Pulmonary artery endothelial cell (primary cell): ENCODE measurements around the gene KLF2. TPM values are rescaled to one million over a fixed set of nuclear protein-coding genes. Genes with fewer than 3 reads are reported as not detected.
A peak's percentile ranks its signal among the peaks of the same experiment; 100 is the strongest.
"Not testable (repeated sequence)": the region's sequence is repeated elsewhere in the genome, so short reads cannot be mapped to it uniquely, and the experiment has no call there.

ENCODE experiments used
- DNase-seq: peaks from one replicate; pipeline ENCODE4 v3.0.0-alpha.2; 2011; ENCODE audit warnings: low read depth, low spot score
- total RNA-seq: library from RNA; depleted of rRNA; stranded (reverse); fragments of >200 nt; gene quantifications from 2 replicates; pipeline ENCODE4 v1.2.3, GENCODE V29; 2014

Gene KLF2
- total RNA-seq, 1 donor from 2014 or later = 7.9 TPM

DNA sequence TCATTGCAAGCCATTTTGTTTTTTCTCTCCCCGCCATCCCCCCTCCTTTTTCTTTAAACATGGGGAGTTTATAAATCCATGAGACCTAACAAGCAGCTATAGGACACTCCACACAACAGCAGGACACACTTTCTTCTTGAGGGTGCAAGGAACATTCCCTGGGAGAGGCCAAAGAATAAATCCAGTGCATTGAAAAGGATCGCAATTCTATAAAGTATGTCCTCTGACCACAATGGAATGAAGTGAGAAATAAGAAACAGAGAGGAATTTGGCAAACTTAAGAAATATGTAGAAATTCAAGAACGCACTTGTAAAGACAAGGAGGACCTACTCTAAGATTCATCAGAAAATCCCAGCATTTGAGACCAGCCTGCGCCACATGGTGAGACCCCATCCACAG, 11.9 kb downstream of the KLF2 start:
- DNase-seq = no peak

GRCh38 chr19:16337809-16338469, 13.3 kb downstream of the KLF2 start:
- no peak for DNase-seq

- peak; percentile 72 for DNase-seq
Measured at GRCh38 chr19:16338470-16339360, 14.1 kb downstream of the KLF2 start.

GRCh38 chr19:16339361-16339725, 14.7 kb downstream of the KLF2 start:
- no peak for DNase-seq

DNA sequence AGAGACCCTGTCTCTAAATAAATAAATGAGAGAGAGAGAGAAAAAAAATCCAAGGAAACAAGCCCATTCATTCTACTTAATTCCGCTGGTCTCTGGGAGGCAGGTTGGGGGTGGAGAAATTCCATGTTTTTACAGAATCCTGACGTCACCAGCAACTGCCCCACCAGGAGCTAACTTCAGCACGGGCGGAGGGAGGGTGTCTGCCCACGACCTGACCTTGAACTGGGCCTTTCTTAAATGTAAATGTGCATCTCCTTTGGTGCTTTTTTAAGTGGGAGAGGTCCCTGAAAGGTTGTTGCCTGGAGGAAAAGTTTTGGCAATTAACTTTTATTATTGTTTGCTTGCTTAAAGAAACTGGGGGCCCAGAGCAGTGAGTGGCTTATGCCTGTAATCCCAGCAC, 15.5 kb downstream of the KLF2 start:
- no peak for DNase-seq

- no peak for DNase-seq
Measured at GRCh38 chr19:16340654-16341053, 16.0 kb downstream of the KLF2 start.

DNA sequence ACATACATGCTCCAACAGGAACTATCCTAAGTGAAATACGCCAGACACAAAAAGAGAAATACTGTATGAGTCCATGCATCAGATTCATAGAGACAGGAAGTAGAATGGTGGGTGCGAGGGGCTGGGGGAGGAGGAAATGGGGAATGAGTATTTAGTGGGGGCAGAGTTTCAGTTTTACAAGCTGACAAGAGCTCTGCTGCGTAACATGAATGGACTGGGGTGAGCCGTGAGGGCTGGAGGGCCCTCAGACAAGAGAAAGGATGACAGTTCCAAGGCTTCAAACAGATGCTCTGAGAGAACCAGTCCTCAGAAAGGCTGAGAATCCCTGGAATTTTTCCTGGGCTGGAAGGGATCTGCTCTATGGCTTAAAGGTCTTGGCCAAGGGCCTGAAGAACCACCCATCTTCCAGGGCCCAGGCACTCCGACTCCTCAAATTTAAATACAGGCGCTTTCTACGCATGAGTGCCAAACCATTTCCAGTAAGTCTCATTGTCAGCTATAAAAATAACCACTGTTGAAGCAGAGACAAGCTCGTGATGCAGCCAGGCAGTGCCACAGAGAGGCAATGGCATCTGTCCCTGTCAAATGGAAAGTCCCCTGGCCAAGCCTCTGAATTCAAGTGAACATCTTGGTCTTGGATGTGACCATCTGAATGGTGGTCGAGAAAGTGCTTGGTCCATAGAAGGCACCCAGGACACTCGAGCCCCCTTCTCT, 17.5 kb downstream of the KLF2 start:
- no peak for DNase-seq

GRCh38 chr19:16343156-16343555, 18.5 kb downstream of the KLF2 start:
- DNase-seq = no peak

- no peak for DNase-seq
Measured at GRCh38 chr19:16345457-16345856, 20.8 kb downstream of the KLF2 start.

- DNase-seq = not testable (repeated sequence)
Measured at GRCh38 chr19:16347099-16347498, 22.5 kb downstream of the KLF2 start.

- DNase-seq = no peak
Measured at GRCh38 chr19:16347706-16348105, 23.1 kb downstream of the KLF2 start.

- no peak for DNase-seq
Measured at GRCh38 chr19:16349551-16350152, 25.0 kb downstream of the KLF2 start.

DNA sequence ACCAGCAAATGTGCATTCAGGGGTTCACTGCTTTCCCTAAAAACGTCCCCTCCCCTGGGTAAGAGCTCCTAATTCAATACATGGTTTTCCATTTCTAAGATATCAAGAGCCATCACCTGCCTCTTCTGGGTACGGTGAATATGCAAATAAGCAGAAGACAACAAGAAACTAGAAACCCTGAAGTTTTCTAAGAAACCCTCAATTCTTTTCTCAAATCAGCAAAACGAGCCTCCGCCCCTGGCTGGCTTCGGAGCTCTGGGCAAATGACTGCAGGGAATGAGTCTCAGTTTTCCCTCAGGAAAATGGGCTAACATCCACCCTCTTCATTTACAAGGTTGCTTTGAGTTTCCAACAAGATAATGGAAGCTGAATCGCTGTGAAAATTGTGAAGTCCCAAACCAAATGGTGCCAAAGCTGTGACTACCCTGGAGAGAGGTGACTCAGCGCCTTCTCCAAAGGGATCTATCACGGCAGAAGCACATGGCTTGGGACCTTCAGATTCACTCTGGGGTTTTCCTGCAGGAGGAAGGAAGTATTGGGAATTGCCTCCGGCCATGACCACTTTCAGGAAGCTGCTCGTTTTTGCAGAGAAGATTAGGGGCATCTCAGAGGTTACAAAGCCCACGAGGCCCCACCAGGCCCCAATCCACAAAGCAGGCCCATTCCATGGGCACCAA, 26.6 kb downstream of the KLF2 start:
- no peak for DNase-seq

DNA sequence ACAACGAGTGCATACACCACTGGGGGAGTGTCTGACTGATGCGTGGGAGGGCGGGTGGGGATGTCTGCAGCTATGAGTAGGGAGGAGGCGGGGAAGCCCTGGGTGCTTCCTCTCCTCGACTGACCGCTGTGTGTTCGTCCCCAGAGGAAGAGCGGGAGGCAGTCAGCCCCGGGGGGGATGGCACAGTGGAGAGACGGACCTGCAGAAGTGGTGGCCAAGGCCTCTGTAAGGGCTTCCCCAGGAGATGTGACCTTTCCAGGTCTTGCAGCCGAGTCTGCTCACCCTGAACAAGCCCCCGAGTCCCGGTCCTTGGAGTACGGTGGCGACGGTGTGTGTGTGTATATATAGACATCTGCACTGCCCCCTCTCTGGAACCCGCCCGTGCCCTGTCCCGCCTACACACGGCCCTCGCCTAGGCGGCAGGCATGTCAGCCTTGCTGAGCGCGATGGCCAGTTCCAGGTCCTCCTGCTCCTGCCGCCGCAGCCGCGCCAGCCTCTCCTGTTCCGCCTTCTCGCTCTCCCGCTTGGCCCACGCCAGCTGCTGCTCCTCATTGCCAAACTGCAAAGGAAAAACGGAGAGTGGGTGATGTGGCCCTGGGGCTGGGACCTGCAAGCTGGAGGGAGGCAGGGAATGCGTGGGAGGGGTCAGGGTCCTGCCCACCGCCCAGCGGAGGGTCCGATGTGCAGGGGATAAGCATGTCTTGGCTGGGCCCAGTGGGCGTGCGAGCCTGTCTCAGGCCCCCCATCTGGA, 30.8 kb downstream of the KLF2 start:
- no peak for DNase-seq

DNA sequence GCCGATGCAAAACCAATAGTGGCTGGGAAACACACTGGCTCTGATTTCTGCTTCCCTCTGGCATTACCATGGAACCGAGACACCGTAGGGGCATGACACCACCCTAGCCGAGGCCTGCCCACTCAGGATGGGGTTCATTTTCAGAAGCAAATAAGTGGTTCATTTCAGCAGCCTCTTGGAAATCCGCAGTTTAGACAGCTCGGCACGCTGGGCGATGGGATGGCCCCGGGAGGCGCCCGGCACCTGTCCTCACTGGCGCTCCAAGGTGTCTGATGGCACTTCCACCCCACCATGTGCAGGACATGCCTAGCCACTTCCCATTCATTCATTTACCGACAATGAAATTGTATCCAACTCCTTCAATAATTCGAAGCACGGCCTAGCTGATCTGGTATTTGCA, 33.8 kb downstream of the KLF2 start:
- DNase-seq = no peak

GRCh38 chr19:16359074-16359473, 34.4 kb downstream of the KLF2 start:
- DNase-seq = peak; percentile 24

DNA sequence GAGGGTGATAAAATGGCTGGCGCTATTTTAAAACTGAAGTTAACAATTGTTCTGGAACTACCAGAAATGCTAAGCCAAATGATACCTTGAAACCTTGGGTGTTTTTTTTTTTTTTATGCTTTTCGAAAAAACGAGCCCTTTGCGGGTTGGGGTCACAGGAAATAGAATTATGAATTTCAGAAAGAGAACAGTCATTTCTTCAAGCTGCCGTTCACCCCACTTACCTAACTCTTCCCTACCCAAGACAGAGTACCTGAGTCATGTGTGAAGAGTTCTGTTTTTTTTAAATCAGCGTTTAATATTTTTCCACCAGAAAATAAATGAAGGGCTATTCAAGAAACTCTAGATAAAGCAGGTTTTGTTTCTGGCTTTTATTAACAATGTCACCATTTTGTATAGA, 35.3 kb downstream of the KLF2 start:
- DNase-seq = no peak

DNA sequence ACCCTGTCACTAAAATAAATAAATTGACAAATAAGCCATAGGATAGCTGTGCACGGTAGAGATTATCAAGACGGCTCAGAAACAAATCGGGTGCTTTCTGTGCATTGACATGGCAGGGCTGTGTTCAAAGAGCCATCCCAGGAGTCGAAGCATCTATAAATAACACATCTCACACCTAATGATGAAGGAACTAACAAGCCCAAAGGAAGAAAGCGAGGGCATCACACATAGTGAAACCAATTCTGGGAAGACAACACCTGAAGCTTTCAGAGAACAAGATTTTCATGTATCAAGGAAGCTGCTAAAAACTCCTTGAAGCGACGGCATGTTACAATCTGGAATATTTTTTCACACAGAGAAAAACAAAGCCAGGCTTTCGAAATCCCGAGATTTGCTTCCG, 36.1 kb downstream of the KLF2 start:
- no peak for DNase-seq

- no peak for DNase-seq
Measured at GRCh38 chr19:16361254-16361653, 36.6 kb downstream of the KLF2 start.

- DNase-seq = no peak
Measured at GRCh38 chr19:16361926-16362325, 37.3 kb downstream of the KLF2 start.
